ENCODE data around the gene DRC3. TPM values are rescaled to one million over a fixed set of nuclear protein-coding genes. Genes with fewer than 3 reads are reported as not detected.
A peak's percentile ranks its signal among the peaks of the same experiment; 100 is the strongest.

Gene DRC3
- total RNA-seq, 1 experiment from 2014 or later, result 1.0 TPM

DNA sequence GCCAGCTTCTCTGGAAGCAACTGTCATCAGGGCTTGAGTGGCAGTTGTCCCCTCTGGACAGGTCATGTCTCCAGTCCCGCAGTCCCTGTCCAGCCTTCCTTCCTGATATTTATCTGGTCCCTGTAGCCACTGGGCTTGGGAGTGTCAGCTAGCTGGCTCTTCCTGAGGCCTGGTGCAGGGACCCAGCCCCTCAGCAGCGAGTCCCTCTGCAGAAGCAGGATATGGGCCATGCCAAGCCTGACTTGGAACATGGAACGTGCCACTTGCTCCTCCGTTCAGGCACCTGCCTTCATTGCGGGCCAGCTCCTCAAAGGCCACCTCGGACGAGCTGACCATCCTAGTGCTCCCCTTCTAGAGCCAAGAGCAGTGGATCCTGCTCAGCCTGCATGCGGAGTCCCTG lies 26.3 kb downstream of the DRC3 start:
- POLR2A ChIA-PET (ENCODE audit: low non-redundant PET), result no interaction called here
- H3K27me3 ChIP-seq (replicated peaks; ENCODE audit: insufficient read depth, low read depth, low read length, poor library complexity), result no peaks in the 10 kb centered on the region
- H3K36me3 ChIP-seq (ENCODE audit: insufficient read depth, low read length, poor library complexity, severe bottlenecking), result no peaks in the 10 kb centered on the region
- CTCF ChIA-PET, result no interaction called here
- BruUV-seq (replicated peaks), result no TSS peak
- DNase-seq (ENCODE audit: low spot score), result no peak
- no peak overlapping the region for H3K4me3 ChIP-seq (ENCODE audit: low read depth, low read length, poor library complexity, severe bottlenecking)
- no peak overlapping the region for H3K27ac ChIP-seq (ENCODE audit: low read depth, low read length, poor library complexity, severe bottlenecking)
- TF ChIP-seq, protein P1, sequence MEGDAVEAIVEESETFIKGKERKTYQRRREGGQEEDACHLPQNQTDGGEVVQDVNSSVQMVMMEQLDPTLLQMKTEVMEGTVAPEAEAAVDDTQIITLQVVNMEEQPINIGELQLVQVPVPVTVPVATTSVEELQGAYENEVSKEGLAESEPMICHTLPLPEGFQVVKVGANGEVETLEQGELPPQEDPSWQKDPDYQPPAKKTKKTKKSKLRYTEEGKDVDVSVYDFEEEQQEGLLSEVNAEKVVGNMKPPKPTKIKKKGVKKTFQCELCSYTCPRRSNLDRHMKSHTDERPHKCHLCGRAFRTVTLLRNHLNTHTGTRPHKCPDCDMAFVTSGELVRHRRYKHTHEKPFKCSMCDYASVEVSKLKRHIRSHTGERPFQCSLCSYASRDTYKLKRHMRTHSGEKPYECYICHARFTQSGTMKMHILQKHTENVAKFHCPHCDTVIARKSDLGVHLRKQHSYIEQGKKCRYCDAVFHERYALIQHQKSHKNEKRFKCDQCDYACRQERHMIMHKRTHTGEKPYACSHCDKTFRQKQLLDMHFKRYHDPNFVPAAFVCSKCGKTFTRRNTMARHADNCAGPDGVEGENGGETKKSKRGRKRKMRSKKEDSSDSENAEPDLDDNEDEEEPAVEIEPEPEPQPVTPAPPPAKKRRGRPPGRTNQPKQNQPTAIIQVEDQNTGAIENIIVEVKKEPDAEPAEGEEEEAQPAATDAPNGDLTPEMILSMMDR (conservative IDR thresholded peaks at IDR 0.05; ENCODE audit: low read depth, low read length), result no peak
- TF ChIP-seq EZH2 (IDR thresholded peaks at IDR 0.05; ENCODE audit: borderline replicate concordance, low read depth, low read length, poor library complexity, severe bottlenecking), result no peak
- H3K4me1 ChIP-seq (ENCODE audit: insufficient read depth, low read length, poor library complexity, severe bottlenecking), result no peaks in the 10 kb centered on the region
- intact Hi-C loops (cut with micrococcal nuclease; ENCODE audit: unreplicated experiment), result no loop called here
- H3K9me3 ChIP-seq (ENCODE audit: low read depth, low read length, poor library complexity, severe bottlenecking), result no peaks in the 10 kb centered on the region

GRCh38 chr17:17999364-18000029 lies 26.8 kb downstream of the DRC3 start:
- no peaks in the 10 kb centered on the region for H3K36me3 ChIP-seq (ENCODE audit: insufficient read depth, low read length, poor library complexity, severe bottlenecking)
- H3K4me1 ChIP-seq (ENCODE audit: insufficient read depth, low read length, poor library complexity, severe bottlenecking), result no peaks in the 10 kb centered on the region
- DNase-seq (ENCODE audit: low spot score), result peak; percentile 15
- no peak overlapping the region for H3K27ac ChIP-seq (ENCODE audit: low read depth, low read length, poor library complexity, severe bottlenecking)
- H3K4me3 ChIP-seq (ENCODE audit: low read depth, low read length, poor library complexity, severe bottlenecking), result no peak overlapping the region
- ChIA-PET POLR2A (ENCODE audit: low non-redundant PET) (no interaction called here), CTCF (no interaction called here)
- no TSS peak for BruUV-seq (replicated peaks)
- no peaks in the 10 kb centered on the region for H3K27me3 ChIP-seq (replicated peaks; ENCODE audit: insufficient read depth, low read depth, low read length, poor library complexity)
- TF ChIP-seq, protein P1 (conservative IDR thresholded peaks at IDR 0.05; ENCODE audit: low read depth, low read length), result no peak
- TF ChIP-seq EZH2 (IDR thresholded peaks at IDR 0.05; ENCODE audit: borderline replicate concordance, low read depth, low read length, poor library complexity, severe bottlenecking), result no peak
- H3K9me3 ChIP-seq (ENCODE audit: low read depth, low read length, poor library complexity, severe bottlenecking), result no peaks in the 10 kb centered on the region
- intact Hi-C loops (cut with micrococcal nuclease; ENCODE audit: unreplicated experiment), result no loop called here

DNA sequence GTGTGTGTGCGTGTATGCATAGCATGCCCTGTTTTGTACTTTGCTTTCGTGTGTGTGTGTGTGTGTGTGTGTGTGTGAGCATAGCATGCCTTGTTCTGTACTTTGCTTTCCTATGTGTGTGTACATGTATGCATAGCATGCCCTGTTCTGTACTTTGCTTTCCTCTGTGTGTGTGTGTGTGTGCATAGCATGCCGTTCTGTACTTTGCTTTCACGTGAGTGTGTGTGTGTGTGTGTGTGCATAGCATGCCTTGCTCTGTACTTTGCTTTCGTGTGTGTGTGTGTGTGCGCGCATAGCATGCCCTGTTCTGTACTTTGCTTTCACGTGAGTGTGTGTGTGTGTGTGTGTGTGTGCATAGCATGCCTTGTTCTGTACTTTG lies 27.4 kb downstream of the DRC3 start:
- no TSS peak for BruUV-seq (replicated peaks)
- no peaks in the 10 kb centered on the region for H3K36me3 ChIP-seq (ENCODE audit: insufficient read depth, low read length, poor library complexity, severe bottlenecking)
- no peak for DNase-seq (ENCODE audit: low spot score)
- TF ChIP-seq EZH2 (IDR thresholded peaks at IDR 0.05; ENCODE audit: borderline replicate concordance, low read depth, low read length, poor library complexity, severe bottlenecking), result no peak
- TF ChIP-seq, protein P1 (conservative IDR thresholded peaks at IDR 0.05; ENCODE audit: low read depth, low read length), result no peak
- H3K9me3 ChIP-seq (ENCODE audit: low read depth, low read length, poor library complexity, severe bottlenecking), result no peaks in the 10 kb centered on the region
- ChIA-PET CTCF (no interaction called here), POLR2A (ENCODE audit: low non-redundant PET) (no interaction called here)
- intact Hi-C loops (cut with micrococcal nuclease; ENCODE audit: unreplicated experiment), result no loop called here
- no peak overlapping the region for H3K4me3 ChIP-seq (ENCODE audit: low read depth, low read length, poor library complexity, severe bottlenecking)
- H3K4me1 ChIP-seq (ENCODE audit: insufficient read depth, low read length, poor library complexity, severe bottlenecking), result no peaks in the 10 kb centered on the region
- no peaks in the 10 kb centered on the region for H3K27me3 ChIP-seq (replicated peaks; ENCODE audit: insufficient read depth, low read depth, low read length, poor library complexity)
- H3K27ac ChIP-seq (ENCODE audit: low read depth, low read length, poor library complexity, severe bottlenecking), result no peak overlapping the region
